OCI-LY7 (cell line): Measurements from ENCODE around the gene PITPNM1. TPM values are rescaled to one million over a fixed set of nuclear protein-coding genes. Genes with fewer than 3 reads are reported as not detected.
"Not testable (repeated sequence)": the region's sequence is repeated elsewhere in the genome, so short reads cannot be mapped to it uniquely, and the experiment has no call there.

Source experiments
- BruUV-seq: library from RNA; stranded (reverse); fragments of 400-500 nt; replicated peaks from 2 replicates; lab custom pipeline; 2021; lab: Mats Ljungman, UMichigan
- CTCF ChIA-PET: fragments of 300-600 bp; sonication (Branson Sonifier 250); formaldehyde crosslinking; loops from one replicate; lab custom pipeline; 2022; ENCODE audit warnings: antibody characterized with exemption; ENCODE audit not compliant: unreplicated experiment; lab: Charles Lee
- POLR2A ChIA-PET: fragments of 300-600 bp; sonication (Branson Sonifier 250); formaldehyde crosslinking; loops from one replicate; lab custom pipeline; 2022; ENCODE audit warnings: antibody characterized with exemption; lab: Charles Lee
- DNase-seq: peaks from one replicate; pipeline ENCODE4 v3.0.0-alpha.2; 2015; ENCODE audit warnings: low spot score
- H2AFZ ChIP-seq: fragments of 200-600 bp; sonication (generic), shearing (Covaris generic); 2 replicates; pipeline ENCODE4 v1.6.1; 2014; ENCODE audit warnings: mild to moderate bottlenecking, antibody characterized with exemption, low read length, moderate library complexity
- H3K27ac ChIP-seq: fragments of 200-600 bp; sonication (generic); 2 replicates; pipeline ENCODE4 v1.5.1; 2014; ENCODE audit warnings: mixed run types, low read depth, mild to moderate bottlenecking, moderate library complexity, low read length, inconsistent platforms; ENCODE audit not compliant: poor library complexity, severe bottlenecking
- H3K36me3 ChIP-seq: fragments of 200-600 bp; sonication (generic); 2 replicates; pipeline ENCODE4 v1.6.1; 2014; ENCODE audit warnings: mild to moderate bottlenecking, antibody characterized with exemption, low read length, moderate library complexity, mixed read lengths; ENCODE audit not compliant: insufficient read depth
- H3K4me1 ChIP-seq: fragments of 200-600 bp; sonication (generic); 2 replicates; pipeline ENCODE4 v1.5.1; 2014; ENCODE audit warnings: mild to moderate bottlenecking, low read length; ENCODE audit not compliant: insufficient read depth, poor library complexity, severe bottlenecking
- H3K4me2 ChIP-seq: fragments of 200-600 bp; sonication (generic); 2 replicates; pipeline ENCODE4 v1.6.1; 2014; ENCODE audit warnings: mild to moderate bottlenecking, low read length
- H3K4me3 ChIP-seq: fragments of 200-600 bp; sonication (generic); 2 replicates; pipeline ENCODE4 v1.5.1; 2014; ENCODE audit warnings: mild to moderate bottlenecking, low read depth, low read length; ENCODE audit not compliant: poor library complexity, severe bottlenecking
- H3K79me2 ChIP-seq: fragments of 200-600 bp; sonication (generic); 2 replicates; pipeline ENCODE4 v1.6.1; 2016; ENCODE audit warnings: low read depth, mild to moderate bottlenecking, low read length, moderate library complexity, mixed read lengths; ENCODE audit not compliant: insufficient read depth
- H3K9me2 ChIP-seq: fragments of 200-600 bp; sonication (generic); 2 replicates; pipeline ENCODE4 v1.6.1; 2016; ENCODE audit warnings: mild to moderate bottlenecking, low read length, mixed read lengths; ENCODE audit not compliant: insufficient read depth
- H3K9me3 ChIP-seq: fragments of 200-600 bp; sonication (generic); 2 replicates; pipeline ENCODE4 v1.6.1; 2014; ENCODE audit warnings: mild to moderate bottlenecking, mixed run types, low read length, mixed read lengths
- H4K20me1 ChIP-seq: fragments of 200-600 bp; sonication (generic); 2 replicates; pipeline ENCODE4 v1.6.1; 2014; ENCODE audit warnings: mild to moderate bottlenecking, antibody characterized with exemption, low read length, moderate library complexity, mixed read lengths; ENCODE audit not compliant: insufficient read depth
- EZH2phosphoT487 ChIP-seq: fragments of 200-600 bp; sonication (generic); IDR thresholded peaks from 2 replicates; pipeline ENCODE4 v1.6.1; 2018; ENCODE audit warnings: low read depth, borderline replicate concordance, mild to moderate bottlenecking, mixed run types, antibody characterized with exemption, low read length, moderate library complexity, mixed read lengths
- intact Hi-C: fragments of 100-400 bp; cut with micrococcal nuclease; formaldehyde crosslinking; loops from one replicate; pipeline ENCODE4 v1.10.0; 2022; ENCODE audit not compliant: unreplicated experiment
- total RNA-seq, 2 experiments: library from RNA; depleted of rRNA in 1 of 2; stranded (reverse); fragments of >200 nt in 1 of 2; shearing (Covaris generic) in 1 of 2; gene quantifications; 2 replicates each; pipeline ENCODE4 v1.2.3, GENCODE V29; 2014 to 2022
- TF ChIP-seq, protein P1 (sequence below): fragments of 200-600 bp; sonication (generic); conservative IDR thresholded peaks from 2 replicates; pipeline ENCODE4 v1.5.1; 2014; ENCODE audit warnings: mild to moderate bottlenecking, antibody characterized with exemption, low read length, moderate library complexity, mixed read lengths

The PITPNM1 gene
- total RNA-seq, 2 experiments from 2014 or later = 37.2 to 51.3 TPM

DNA sequence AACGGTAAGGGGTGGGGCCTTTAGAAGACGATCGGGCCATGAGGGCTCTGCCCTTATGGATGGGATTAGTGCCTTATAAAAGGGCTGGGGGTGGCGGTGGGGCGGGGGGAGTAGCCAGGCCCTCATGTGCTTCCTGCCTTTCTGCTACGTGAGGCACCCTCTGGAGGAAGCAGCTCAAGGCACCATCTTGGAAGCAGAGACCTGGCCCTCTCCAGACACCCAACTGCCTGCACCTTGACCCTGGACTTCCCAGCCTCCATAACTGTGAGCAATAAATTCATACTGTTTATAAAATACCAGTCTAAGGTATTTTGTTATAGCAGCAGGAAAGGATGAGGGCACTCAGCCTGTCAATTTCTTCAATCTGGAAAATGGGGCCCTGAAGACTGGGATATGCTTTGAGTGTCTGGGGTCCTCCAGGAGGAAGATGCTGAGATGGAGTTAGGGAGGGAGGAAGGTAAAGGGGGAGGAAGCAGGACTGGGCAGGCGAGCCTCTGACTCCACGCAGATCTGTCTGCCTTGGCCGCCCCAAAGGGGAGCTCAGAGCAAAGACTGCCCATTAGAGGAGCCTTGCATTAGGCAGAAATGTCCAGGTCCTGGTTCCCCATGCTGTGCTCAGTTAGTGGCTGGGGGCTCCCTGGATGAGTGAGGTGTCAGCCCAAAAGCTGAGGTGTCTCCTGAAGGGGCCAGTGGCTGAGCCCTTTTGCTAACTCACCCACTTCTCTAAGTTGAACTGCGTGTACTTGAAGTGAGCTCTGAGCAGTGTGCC, 12.8 kb upstream of the PITPNM1 start:
- no peak overlapping the region for H2AFZ ChIP-seq
- no peaks in the 10 kb centered on the region for H3K79me2 ChIP-seq
- no peaks in the 10 kb centered on the region for H4K20me1 ChIP-seq
- H3K27ac ChIP-seq = no peak overlapping the region
- H3K4me1 ChIP-seq = no peaks in the 10 kb centered on the region
- H3K4me3 ChIP-seq = no peak overlapping the region
- no peaks in the 10 kb centered on the region for H3K9me2 ChIP-seq
- CTCF ChIA-PET = no interaction called here
- H3K4me2 ChIP-seq = no peak overlapping the region
- DNase-seq = no peak
- BruUV-seq = no TSS peak
- TF ChIP-seq, protein P1, sequence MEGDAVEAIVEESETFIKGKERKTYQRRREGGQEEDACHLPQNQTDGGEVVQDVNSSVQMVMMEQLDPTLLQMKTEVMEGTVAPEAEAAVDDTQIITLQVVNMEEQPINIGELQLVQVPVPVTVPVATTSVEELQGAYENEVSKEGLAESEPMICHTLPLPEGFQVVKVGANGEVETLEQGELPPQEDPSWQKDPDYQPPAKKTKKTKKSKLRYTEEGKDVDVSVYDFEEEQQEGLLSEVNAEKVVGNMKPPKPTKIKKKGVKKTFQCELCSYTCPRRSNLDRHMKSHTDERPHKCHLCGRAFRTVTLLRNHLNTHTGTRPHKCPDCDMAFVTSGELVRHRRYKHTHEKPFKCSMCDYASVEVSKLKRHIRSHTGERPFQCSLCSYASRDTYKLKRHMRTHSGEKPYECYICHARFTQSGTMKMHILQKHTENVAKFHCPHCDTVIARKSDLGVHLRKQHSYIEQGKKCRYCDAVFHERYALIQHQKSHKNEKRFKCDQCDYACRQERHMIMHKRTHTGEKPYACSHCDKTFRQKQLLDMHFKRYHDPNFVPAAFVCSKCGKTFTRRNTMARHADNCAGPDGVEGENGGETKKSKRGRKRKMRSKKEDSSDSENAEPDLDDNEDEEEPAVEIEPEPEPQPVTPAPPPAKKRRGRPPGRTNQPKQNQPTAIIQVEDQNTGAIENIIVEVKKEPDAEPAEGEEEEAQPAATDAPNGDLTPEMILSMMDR = no peak
- TF ChIP-seq EZH2phosphoT487 = no peak
- POLR2A ChIA-PET = no interaction called here
- no peaks in the 10 kb centered on the region for H3K36me3 ChIP-seq
- intact Hi-C loops = no loop called here
- no peaks in the 10 kb centered on the region for H3K9me3 ChIP-seq

- no peak overlapping the region for H3K4me3 ChIP-seq
- no TSS peak for BruUV-seq
- H3K9me3 ChIP-seq = no peaks in the 10 kb centered on the region
- no peaks in the 10 kb centered on the region for H4K20me1 ChIP-seq
- CTCF ChIA-PET = no interaction called here
- H3K79me2 ChIP-seq = no peaks in the 10 kb centered on the region
- no peak overlapping the region for H3K4me2 ChIP-seq
- TF ChIP-seq, protein P1 = no peak
- no peak for TF ChIP-seq EZH2phosphoT487
- H2AFZ ChIP-seq = no peak overlapping the region
- DNase-seq = no peak
- no peaks in the 10 kb centered on the region for H3K4me1 ChIP-seq
- H3K9me2 ChIP-seq = no peaks in the 10 kb centered on the region
- no peak overlapping the region for H3K27ac ChIP-seq
- POLR2A ChIA-PET = no interaction called here
- intact Hi-C loops = no loop called here
- H3K36me3 ChIP-seq = no peaks in the 10 kb centered on the region
Measured at GRCh38 chr11:67516806-67517205, 11.6 kb upstream of the PITPNM1 start.

DNA sequence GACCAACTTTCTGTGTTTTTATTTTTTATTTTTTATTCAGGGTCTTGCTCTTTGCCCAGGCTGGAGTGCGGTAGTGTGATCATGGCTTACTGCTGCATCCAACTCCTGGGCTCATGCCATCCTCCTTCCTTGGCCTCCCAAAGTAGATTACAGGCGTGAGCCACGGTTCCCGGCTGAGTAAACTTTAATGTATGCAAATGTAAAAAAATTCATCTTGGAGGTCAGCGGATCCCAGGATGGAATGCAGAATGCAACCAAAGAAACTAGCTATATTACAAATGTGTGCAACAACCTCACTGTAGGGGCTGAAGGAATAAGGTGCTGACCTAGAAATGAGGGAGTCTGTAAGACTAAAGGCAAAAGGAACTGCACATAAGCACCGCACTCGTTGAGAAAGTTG, 9.0 kb upstream of the PITPNM1 start:
- BruUV-seq = no TSS peak
- intact Hi-C loops = no loop called here

GRCh38 chr11:67511558-67511957, 6.4 kb upstream of the PITPNM1 start:
- BruUV-seq, POLR2A ChIA-PET, DNase-seq, H3K9me3 ChIP-seq, H3K36me3 ChIP-seq, H3K4me3 ChIP-seq, H3K4me2 ChIP-seq, CTCF ChIA-PET, H2AFZ ChIP-seq, H3K9me2 ChIP-seq, intact Hi-C loops, H4K20me1 ChIP-seq, H3K27ac ChIP-seq: not testable (repeated sequence)
- Histone ChIP-seq H3K4me1 (peaks cover 16% of the 10 kb centered on the region), H3K79me2 (peaks cover 11% of the 10 kb centered on the region)

More for the DNA sequence above, 9.0 kb upstream of the PITPNM1 start:
- TF ChIP-seq EZH2phosphoT487 = no peak
- TF ChIP-seq, protein P1 = no peak
- no peak overlapping the region for H3K27ac ChIP-seq
- H3K4me1 ChIP-seq = peaks cover 1% of the 10 kb centered on the region
- H3K79me2 ChIP-seq = no peaks in the 10 kb centered on the region
- no peaks in the 10 kb centered on the region for H3K9me2 ChIP-seq
- no peaks in the 10 kb centered on the region for H3K9me3 ChIP-seq
- ChIA-PET CTCF (no interaction called here), POLR2A (interaction anchor here (0.7 kb wide), 1 partner anchor 23 kb away, joined by 3 read pairs; no protein-coding TSS in a partner anchor)
- no peaks in the 10 kb centered on the region for H4K20me1 ChIP-seq
- DNase-seq = no peak
- no peak overlapping the region for H3K4me2 ChIP-seq
- H3K4me3 ChIP-seq = no peak overlapping the region
- no peak overlapping the region for H2AFZ ChIP-seq
- H3K36me3 ChIP-seq = no peaks in the 10 kb centered on the region
